ENCODE measurements around the gene MYNN. TPM values are rescaled to one million over a fixed set of nuclear protein-coding genes. Genes with fewer than 3 reads are reported as not detected.

The MYNN gene
- total and polyA plus RNA-seq, 2 of the 13 experiments (the other 11 are each of a cell fraction or from before 2014, with no cell fraction given) = 10.4 to 17.6 TPM

DNA sequence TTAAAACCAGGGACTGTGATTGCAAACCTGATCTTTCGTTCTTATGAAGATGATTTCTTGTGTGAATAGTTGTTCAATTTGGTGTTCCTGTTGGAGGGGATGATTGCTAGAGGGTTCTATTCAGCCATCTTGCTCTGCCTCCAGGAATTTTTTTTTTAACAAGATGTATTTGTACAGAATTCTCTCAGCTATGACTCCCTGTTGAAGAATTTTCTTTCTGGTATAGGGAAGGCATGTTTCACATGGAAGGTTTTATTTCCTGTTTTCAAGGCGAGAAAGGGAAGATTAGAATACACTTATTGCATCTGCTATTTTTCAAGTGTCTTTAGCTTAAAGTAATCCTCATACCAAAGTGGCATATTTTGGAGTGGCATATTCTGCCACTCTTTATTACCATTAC lies 45.1 kb downstream of the MYNN start:
- FAIRE-seq = no peak
- Histone ChIP-seq H3K9me3 (ENCODE audit: low read length) (peaks cover 7% of the 10 kb centered on the region), H3K4me1 (ENCODE audit: insufficient read depth, low read length) (peaks cover 10% of the 10 kb centered on the region), H4K20me1 (ENCODE audit: insufficient read depth, low read length) (no peaks in the 10 kb centered on the region), H3K9ac (ENCODE audit: insufficient read depth, low read depth, low read length) (no peak overlapping the region), H3K36me3 (replicated peaks in 1 of 2; ENCODE audit: control insufficient read depth in 1 of 2, insufficient read depth in 2 of 2, low read length in 2 of 2) (no peaks in the 10 kb centered on the region), H2AFZ (ENCODE audit: low read length) (no peak overlapping the region), H3K79me2 (ENCODE audit: insufficient read depth, low read length) (no peaks in the 10 kb centered on the region), H3K27me3 (ENCODE audit: control insufficient read depth in 1 of 2, insufficient read depth in 2 of 2, low read length in 2 of 2) (peaks cover 0 to 17% of the 10 kb centered on the region in 2 experiments; a peak in 3 of 5 replicates), H3K4me3 (replicated peaks in 1 of 3; ENCODE audit: insufficient read depth in 1 of 3, low read depth in 2 of 3, low read length in 3 of 3) (no peak overlapping the region), H3K4me2 (ENCODE audit: low read depth, low read length) (no peak overlapping the region), H3K27ac (ENCODE audit: extremely low read length, insufficient read depth, low read length) (no peak overlapping the region)
- no TSS peak for BruUV-seq (replicated peaks)
- ATAC-seq = no peak
- ChIA-PET POLR2A (no interaction called here), CTCF (ENCODE audit: low intra/inter-chr PET ratio, low total read pairs) (no interaction called here)
- intact Hi-C loops (cut with micrococcal nuclease; ENCODE audit: unreplicated experiment) = no loop called here
- no peak for DNase-seq (ENCODE audit: low spot score)
- in situ Hi-C loops (cut with HindIII; ENCODE audit: extremely low pct_ligation_motif_present, low pct_unique_long_range_greater_than_20kb) = no loop called here
- WGBS (ENCODE audit: low lambda C conversion rate) = 2% methylated on average over 2 of the region's 2 CpGs
- TF ChIP-seq CBX5 (CRISPR knock-in tag; IDR thresholded peaks at IDR 0.05; ENCODE audit: borderline replicate concordance) (no peak), ATAD3A (CRISPR knock-in tag; IDR thresholded peaks at IDR 0.05) (no peak), ZNF335 (CRISPR knock-in tag; IDR thresholded peaks at IDR 0.05) (no peak), PAX8 (CRISPR knock-in tag; IDR thresholded peaks at IDR 0.05; ENCODE audit: borderline replicate concordance) (no peak)

- no peaks in the 10 kb centered on the region for H3K79me2 ChIP-seq (ENCODE audit: insufficient read depth, low read length)
- peaks cover 0 to 17% of the 10 kb centered on the region in 2 experiments; a peak in 3 of 5 replicates for H3K27me3 ChIP-seq (ENCODE audit: control insufficient read depth in 1 of 2, insufficient read depth in 2 of 2, low read length in 2 of 2)
- intact Hi-C loops (cut with micrococcal nuclease; ENCODE audit: unreplicated experiment) = no loop called here
- DNase-seq (ENCODE audit: low spot score) (no peak), FAIRE-seq (no peak), ATAC-seq (peak; percentile 47)
- no TSS peak for BruUV-seq (replicated peaks)
- H4K20me1 ChIP-seq (ENCODE audit: insufficient read depth, low read length) = no peaks in the 10 kb centered on the region
- no peak overlapping the region for H3K4me3 ChIP-seq (replicated peaks in 1 of 3; ENCODE audit: insufficient read depth in 1 of 3, low read depth in 2 of 3, low read length in 3 of 3)
- no peak overlapping the region for H2AFZ ChIP-seq (ENCODE audit: low read length)
- no peaks in the 10 kb centered on the region for H3K4me1 ChIP-seq (ENCODE audit: insufficient read depth, low read length)
- WGBS (ENCODE audit: low lambda C conversion rate) = 34% methylated on average over 15 of the region's 15 CpGs
- ChIA-PET CTCF (ENCODE audit: low intra/inter-chr PET ratio, low total read pairs) (no interaction called here), POLR2A (no interaction called here)
- H3K27ac ChIP-seq (ENCODE audit: extremely low read length, insufficient read depth, low read length) = no peak overlapping the region
- no peaks in the 10 kb centered on the region for H3K36me3 ChIP-seq (replicated peaks in 1 of 2; ENCODE audit: control insufficient read depth in 1 of 2, insufficient read depth in 2 of 2, low read length in 2 of 2)
- H3K4me2 ChIP-seq (ENCODE audit: low read depth, low read length) = peak overlapping the region; percentile 45; the same call in 1 of the 2 replicates
- H3K9me3 ChIP-seq (ENCODE audit: low read length) = no peaks in the 10 kb centered on the region
- in situ Hi-C loops (cut with HindIII; ENCODE audit: extremely low pct_ligation_motif_present, low pct_unique_long_range_greater_than_20kb) = no loop called here
- no peak overlapping the region for H3K9ac ChIP-seq (ENCODE audit: insufficient read depth, low read depth, low read length)
- TF ChIP-seq CBX2 (IDR thresholded peaks at IDR 0.05; ENCODE audit: low read depth, low read length) (no peak), CBX2 (CRISPR knock-in tag; IDR thresholded peaks at IDR 0.05; ENCODE audit: low read depth) (no peak), STAT6 (CRISPR knock-in tag; IDR thresholded peaks at IDR 0.05; ENCODE audit: borderline replicate concordance) (no peak), HHEX (CRISPR knock-in tag; IDR thresholded peaks at IDR 0.05) (no peak), CREBL2 (CRISPR knock-in tag; IDR thresholded peaks at IDR 0.05; ENCODE audit: borderline replicate concordance) (no peak), ZNF546 (CRISPR knock-in tag; conservative IDR thresholded peaks at IDR 0.05) (no peak), U2AF2 (IDR thresholded peaks at IDR 0.05; ENCODE audit: low read depth, low read length) (no peak)
- TF ChIP-seq, protein P1, sequence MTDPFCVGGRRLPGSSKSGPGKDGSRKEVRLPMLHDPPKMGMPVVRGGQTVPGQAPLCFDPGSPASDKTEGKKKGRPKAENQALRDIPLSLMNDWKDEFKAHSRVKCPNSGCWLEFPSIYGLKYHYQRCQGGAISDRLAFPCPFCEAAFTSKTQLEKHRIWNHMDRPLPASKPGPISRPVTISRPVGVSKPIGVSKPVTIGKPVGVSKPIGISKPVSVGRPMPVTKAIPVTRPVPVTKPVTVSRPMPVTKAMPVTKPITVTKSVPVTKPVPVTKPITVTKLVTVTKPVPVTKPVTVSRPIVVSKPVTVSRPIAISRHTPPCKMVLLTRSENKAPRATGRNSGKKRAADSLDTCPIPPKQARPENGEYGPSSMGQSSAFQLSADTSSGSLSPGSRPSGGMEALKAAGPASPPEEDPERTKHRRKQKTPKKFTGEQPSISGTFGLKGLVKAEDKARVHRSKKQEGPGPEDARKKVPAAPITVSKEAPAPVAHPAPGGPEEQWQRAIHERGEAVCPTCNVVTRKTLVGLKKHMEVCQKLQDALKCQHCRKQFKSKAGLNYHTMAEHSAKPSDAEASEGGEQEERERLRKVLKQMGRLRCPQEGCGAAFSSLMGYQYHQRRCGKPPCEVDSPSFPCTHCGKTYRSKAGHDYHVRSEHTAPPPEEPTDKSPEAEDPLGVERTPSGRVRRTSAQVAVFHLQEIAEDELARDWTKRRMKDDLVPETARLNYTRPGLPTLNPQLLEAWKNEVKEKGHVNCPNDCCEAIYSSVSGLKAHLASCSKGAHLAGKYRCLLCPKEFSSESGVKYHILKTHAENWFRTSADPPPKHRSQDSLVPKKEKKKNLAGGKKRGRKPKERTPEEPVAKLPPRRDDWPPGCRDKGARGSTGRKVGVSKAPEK (CRISPR knock-in tag; IDR thresholded peaks at IDR 0.05; ENCODE audit: borderline replicate concordance) = no peak
- TF ChIP-seq, protein P2, sequence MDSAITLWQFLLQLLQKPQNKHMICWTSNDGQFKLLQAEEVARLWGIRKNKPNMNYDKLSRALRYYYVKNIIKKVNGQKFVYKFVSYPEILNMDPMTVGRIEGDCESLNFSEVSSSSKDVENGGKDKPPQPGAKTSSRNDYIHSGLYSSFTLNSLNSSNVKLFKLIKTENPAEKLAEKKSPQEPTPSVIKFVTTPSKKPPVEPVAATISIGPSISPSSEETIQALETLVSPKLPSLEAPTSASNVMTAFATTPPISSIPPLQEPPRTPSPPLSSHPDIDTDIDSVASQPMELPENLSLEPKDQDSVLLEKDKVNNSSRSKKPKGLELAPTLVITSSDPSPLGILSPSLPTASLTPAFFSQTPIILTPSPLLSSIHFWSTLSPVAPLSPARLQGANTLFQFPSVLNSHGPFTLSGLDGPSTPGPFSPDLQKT (CRISPR knock-in tag; IDR thresholded peaks at IDR 0.05; ENCODE audit: borderline replicate concordance) = no peak
Observed at GRCh38 chr3:169822091-169822490, 48.9 kb downstream of the MYNN start.
